HG03439 (cell line): ENCODE data around the gene CDC42SE2.
A peak's percentile ranks its signal among the peaks of the same experiment; 100 is the strongest.
"Not testable (repeated sequence)": the region's sequence is repeated elsewhere in the genome, so short reads cannot be mapped to it uniquely, and the experiment has no call there.

ENCODE experiments used
- ATAC-seq: cut with Tn5 transposase; IDR thresholded peaks from one replicate; pipeline ENCODE4 v1.9.1; 2021; ENCODE audit warnings: mild to moderate bottlenecking, moderate library complexity; ENCODE audit not compliant: unreplicated experiment

The CDC42SE2 gene

DNA sequence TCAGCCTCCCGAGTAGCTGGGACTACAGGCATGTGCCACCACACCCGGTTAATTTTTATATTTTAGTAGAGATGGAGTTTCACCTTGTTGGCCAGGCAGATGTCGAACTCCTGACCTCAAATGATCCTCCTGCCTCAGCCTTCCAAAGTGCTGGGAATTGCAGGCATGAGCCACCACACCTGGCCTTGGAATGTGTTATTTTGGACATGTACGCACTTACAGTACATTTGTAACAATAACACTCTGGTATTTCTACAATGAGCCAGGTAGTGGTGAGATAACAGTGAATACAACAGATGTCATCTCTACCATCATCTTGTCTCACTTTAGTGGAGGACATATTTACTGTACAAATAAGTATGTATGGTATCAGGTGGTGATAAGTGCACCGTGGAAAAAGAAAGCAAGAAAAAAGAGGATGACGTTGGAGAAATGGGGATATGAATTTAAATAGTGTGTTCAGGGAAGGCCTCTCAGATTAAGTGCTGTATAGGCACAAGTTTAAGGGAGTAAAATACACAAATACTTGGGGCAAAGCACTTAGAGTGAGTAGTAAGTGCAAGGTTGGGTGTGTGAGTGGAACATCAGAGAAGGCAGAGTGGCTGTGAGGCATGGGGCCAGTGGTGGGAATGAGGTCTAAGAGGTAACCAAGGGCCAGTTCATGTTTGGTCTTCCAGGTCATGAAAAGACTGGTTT lies 100.1 kb downstream of the CDC42SE2 start:
- no peak for ATAC-seq

DNA sequence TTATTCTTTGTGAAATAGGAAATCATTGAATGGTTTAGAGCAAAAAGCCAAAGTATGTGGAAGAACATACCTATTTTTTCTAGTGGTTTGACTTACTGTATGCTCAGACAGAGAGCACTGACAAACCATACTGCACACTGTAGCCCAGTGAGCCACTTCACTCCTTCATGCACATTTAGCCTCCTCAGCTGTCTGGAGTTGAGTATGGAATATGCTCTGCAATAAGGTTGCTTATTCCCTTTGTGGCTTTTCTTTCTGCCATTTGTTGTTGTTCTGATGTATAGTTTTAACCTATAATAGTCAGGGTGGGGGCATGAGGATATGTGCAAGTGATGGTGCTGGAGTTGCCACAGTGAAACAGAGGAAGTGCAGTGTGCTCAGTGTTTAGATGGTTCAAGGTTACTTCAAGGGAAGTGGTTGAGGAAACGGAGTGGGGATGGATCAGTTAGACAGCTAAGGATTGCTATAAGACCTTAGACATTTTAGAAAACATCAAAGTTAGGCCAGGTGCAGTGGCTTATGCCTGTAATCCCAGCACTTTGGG lies 100.7 kb downstream of the CDC42SE2 start:
- ATAC-seq = no peak

DNA sequence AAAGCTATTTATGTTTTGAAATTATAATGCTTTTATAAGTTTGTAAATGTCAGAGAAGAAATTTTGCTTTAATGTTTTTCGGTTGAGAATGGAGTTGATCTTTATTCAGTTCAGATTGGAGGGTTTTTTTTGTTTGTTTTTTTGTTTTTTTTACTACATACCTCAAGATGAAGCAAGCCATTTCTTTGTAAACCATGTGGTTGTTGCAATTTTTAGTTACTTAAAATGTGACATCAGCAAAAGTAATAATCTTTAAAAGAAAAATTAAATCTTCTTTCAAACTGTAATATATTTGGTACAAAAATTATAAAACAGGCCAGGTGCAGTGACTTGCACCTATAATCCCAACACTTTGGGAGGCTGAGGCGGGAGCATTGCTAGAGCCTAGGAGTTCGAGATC lies 102.6 kb downstream of the CDC42SE2 start:
- no peak for ATAC-seq

DNA sequence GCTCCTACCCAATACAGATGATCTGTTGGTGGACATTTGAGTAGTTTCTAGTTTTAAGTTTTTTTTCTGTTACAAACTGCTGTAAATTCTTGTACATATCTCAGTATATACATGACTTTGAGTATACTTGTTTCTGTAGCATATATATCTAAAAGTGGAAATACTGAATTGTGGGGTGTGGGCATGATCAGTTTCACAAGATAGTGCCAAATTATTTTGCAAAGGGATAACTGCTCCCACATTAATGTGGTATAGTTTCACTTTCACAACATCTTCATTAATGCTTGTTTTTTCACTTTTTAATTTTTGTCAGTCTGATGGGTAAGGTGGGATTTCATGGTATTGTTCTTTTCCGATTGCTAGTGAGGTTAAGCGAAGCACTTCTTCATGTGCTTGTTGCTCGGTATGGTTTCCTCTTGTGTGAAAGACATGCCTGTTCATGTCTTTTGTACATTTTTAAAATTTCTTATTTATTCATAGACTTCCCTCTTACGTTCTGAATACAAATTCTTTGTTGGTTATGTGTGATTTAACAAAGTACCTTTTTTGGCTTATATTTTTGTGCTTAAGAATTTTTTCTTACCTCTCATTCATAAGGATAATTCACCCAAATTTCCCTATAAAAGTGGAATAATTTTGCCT lies 103.5 kb downstream of the CDC42SE2 start:
- no peak for ATAC-seq

DNA sequence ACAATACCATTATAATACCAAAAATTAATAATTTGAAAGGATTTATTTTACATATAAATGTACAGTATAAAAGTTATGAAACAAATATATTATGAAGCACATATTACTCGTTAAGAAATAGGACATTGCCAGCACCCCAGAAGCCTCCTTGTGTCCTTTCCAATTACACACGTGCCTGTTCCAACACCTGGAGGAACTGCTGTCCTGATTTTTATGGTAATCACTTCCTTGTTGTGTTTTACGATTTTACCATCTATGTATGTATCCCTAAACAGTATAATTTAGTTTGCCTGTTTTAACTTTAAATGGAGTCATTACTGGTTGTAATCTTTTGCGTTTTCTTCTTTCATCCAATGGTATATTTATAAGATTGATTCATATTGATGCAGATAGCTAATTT lies 105.0 kb downstream of the CDC42SE2 start:
- no peak for ATAC-seq

DNA sequence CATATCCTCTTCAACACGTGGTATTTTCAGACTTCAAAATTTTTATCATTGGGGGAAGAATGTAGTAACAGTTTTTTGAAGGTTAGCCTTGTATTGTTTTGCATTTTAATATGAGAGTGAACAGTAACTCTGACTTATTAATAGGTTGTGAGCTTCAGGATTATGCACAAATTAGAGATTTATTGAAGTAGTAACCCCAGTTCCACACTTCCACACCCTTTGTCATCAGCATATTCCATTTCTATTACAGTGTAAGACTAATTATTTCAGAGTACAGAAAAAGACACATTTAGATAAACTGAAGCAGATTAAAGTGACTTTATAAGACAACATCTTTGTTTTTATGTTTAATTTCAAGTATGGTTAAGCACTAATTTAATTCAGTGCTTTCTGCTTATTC lies 105.7 kb downstream of the CDC42SE2 start:
- ATAC-seq = no peak

DNA sequence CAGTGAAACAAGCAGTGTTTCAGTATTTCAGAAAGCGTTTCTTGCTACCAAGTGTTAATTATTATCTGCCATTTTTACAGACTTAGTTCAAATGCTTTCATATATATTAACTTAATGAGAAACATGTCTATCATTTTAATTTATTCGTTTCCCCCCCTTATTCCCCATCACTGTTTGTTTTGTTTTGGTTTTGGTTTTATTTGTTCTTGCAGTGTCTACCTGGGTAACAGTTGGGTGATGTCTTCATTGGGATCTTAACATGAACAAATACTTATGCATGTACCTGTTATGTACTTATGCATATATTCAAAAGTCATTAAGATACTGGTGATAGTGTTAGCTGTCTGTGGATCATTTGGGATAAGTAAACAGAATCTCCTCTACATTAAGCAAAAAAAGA lies 108.0 kb downstream of the CDC42SE2 start:
- ATAC-seq = no peak

DNA sequence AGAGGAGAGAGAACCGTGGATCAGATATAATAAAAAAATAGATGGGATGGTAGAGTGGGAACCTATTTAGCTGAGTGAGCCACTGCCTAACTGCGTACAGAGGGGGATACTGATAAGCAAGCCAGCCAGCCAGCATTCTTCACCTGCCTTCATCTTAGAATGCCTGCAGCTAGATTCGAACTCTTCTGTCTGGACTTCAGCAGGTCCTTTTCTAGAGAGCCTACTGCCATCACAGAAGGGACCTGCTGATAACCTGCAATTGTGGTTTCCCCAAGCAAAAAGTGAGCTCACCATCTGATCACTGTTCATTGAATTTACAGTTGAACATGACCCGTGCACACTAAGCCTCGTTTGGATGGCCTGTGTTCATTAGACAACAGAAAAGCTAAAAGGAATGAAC lies 109.4 kb downstream of the CDC42SE2 start:
- ATAC-seq = no peak

DNA sequence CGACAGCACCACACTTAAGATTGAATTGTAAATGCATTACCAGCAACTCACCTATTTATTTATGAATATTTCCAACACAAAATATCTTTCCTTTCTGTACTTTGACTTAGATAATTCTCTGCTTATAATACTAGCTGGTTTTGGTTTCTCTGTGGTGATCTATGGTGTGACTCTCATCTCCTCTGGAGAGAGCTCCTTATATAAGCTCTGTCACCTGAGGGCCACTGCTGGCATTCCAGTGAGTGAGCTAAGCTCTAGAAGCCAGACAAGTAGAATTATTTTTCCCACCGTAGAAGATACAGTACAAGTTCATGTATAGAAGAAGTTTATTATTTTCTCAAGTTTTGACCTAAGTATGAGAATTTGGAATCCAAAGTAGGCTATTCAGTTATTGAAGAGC lies 111.5 kb downstream of the CDC42SE2 start:
- ATAC-seq = no peak

DNA sequence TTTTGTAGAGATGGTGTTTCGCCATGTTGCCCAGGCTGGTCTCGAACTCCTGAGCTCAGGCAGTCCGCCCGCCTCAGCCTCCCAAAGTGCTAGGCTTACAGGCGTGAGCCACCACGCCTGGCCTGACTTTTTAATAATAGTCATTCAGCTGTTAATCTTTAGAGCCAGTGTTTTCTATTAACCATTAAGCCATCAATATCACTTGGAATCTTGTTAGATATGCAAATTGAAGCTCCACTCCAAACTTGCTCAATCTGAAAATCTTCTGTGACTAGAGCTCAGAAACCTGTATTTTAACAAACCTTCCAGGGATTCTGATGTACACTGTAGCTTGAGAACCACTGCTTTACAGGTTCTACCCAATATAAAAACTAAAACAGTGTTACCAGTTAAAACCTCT lies 113.5 kb downstream of the CDC42SE2 start:
- no peak for ATAC-seq

DNA sequence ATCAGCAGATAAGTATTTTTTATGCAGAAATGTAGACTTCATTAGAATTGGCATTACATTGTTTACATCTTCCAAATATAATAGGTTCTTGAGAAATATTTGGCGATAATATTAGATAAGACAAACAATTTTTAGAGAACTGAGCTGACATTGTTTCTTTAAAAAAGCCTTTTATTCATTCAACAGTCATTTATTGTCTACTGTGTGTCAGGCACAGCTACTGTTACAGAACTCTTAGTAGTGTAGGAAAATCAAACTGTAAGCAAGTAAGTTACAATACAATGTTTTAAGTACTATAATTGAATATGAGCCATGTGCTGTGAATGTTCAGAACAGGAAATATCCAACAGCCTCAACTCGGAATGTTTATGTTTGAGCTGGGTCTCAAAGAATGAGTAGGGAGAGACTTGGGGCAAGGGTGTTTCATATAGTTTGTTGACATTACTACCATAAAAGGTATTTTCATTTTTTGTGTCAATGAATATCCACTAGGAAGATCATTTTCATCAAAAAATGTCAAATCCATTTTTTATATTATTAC lies 114.0 kb downstream of the CDC42SE2 start:
- ATAC-seq = no peak

DNA sequence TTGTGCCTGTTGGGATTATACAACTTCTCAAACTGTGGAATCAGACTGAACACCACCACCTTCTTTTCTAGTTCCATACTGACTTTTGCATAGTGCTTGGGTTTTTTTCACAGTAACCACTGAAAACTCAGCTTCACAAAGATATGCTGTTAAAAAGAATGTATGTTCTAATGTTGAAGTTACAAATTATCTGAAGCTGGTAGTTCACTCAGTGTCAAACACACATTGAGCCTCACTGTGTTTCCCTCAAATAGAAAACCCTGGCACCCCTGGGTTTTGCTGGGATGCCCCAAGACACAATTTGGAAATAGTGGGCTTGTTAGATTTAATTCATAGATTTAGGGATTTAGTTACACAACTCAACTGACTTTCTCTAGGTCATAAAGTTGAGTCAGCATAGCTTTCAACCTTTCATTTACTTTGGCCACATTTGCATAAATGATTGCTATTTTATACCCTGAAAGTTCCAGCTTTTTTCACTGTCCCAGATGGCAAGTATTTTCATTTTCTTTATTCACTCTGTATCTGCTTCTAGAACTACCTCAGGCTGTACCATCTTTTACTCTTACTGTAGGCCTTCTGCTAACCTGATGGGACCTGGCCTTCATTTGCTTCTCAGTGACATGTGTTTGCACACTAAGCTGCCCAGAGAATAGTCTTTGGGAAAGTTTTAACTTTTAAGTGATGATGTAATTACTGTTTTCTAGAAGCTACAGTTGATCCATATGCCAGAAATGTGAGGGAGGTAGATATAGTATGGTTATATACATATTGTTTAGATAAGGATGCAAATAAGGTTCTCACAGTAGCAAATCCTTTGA lies 115.1 kb downstream of the CDC42SE2 start:
- peak; percentile 30 for ATAC-seq

DNA sequence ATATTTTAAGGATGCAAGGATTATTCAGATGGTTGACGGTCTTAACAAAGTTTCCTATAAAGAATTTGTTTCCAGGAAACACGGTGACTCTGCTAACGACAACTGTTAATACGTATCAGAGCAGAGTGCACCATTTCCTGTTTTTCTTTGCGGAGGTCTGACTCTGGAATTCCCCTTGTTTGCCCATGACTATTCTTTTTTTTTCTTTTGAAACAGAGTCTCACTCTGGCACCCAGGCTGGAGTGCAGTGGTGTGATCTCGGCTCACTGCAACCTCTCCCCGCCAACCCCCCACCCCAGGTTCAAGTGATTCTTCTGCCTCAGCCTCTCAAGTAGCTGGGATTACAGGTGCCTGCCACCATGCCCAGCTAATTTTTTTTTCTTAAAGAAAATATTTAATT lies 115.9 kb downstream of the CDC42SE2 start:
- ATAC-seq = peak; percentile 33

DNA sequence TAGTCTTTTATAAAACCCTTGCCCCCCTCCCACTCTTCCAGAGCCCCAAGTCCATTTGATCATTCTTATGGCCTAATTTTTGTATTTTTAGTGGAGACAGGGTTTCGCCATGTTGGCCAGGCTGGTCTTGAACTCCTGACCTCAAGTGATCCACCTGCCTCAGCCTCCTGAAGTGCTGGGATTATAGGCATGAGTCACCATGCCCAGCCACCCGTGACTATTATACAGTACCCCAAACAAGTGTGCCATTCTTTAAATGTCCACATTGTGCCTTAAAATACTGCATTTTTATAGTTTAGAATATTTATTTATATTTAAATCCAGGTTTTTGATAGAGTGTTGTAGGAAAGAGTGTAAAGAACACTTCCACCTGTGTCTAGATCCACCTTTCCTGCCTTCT lies 116.4 kb downstream of the CDC42SE2 start:
- ATAC-seq = not testable (repeated sequence)

DNA sequence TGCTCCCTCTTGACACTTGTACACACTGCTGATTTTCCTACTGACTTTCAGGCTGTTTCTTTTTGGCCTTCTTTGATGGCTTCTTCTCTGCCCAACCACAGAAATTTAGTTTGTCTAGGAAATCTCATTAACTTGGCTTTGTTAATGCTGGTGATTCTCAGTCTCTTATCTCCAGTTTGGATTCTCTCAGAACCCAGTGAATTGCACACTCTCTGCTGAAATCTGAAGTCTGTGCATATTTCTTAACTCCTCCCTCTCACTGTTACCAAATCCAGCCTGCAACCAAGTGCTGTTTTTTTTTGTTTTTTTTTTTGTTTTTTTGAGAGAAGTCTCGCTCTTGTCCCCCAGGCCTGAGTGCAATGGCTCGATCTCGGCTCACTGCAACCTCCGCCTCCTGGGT lies 117.2 kb downstream of the CDC42SE2 start:
- no peak for ATAC-seq

DNA sequence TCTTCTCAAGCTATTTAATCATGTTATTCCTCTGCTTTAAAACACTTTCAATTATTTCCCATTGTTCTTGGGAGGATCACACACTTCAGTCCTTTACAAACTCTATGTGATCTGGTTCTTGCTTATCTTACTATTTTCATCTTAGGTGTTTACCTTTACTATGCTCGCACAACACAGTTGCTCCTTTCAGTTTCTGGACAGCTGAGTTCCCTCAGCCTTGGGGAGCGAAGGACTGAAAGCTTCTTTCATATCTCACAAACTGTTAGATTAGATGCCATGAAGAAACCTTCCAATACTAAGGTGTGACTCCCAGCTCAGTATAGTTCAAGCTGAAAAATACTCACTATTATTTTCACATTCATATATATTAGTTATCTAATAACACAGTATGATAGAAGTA lies 117.9 kb downstream of the CDC42SE2 start:
- peak; percentile 48 for ATAC-seq

DNA sequence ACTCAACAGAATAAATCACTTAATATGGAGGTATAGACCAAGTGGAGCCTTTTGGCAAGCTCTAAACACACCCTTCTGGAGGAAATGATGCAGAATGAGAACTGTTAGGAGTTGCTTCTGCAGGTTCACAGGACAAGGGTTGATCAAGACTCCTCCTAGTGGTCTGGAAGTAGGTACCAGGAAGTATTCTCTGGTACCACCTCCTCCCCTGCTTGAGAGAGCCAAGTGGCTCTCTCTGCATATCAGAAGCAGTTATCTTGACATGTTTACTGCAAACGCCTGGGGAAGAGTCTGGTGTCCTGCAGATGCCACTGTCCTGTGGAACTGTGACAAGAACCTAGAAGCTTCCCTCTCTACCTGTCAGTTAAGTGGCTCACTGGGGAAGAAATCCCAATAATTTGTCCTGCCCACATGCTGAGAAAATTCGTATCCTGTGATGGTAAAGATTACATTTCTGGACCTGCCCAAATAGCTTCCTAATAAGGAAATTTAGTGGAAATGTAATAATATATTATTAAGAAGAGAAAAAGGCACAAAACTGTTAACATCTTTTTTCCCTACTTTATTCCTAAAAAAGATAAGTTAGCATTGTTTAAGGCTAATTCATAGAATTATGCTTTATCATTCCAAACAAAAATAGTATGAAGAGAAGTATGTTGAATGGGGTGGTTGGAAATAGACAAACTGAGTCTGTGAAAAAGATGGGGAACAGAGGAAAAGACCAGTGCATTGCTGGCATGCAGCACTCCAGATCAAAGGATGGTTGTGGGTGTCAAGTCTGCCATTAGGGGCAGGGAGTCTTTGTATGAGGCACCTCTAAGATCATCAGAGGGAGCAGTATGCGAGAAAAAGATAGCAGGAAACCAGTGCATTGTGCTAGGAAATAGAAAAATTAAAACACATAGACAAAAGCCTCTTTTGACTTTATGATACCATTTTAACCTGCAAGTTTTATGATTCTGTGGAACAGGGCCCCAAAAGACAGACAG lies 118.8 kb downstream of the CDC42SE2 start:
- peak; percentile 61 for ATAC-seq

DNA sequence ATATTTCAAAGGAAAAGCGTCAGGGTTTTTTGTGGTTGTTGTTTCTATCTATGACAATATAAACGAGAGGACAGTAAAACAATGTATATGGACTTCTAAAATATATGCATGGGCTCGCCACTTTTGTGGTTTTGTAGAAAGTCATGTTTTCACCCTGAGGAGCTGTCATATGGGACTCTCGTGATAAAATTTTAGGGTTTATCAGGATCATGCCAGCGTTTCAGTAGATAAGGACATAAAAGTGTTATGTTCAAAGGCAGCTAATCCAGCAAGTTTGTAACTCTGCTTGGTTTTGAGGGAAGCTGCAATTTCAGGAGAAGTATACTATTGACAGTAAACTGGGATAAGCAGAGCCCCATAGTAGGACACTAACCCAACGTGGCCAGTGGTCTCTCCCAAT lies 120.3 kb downstream of the CDC42SE2 start:
- no peak for ATAC-seq

DNA sequence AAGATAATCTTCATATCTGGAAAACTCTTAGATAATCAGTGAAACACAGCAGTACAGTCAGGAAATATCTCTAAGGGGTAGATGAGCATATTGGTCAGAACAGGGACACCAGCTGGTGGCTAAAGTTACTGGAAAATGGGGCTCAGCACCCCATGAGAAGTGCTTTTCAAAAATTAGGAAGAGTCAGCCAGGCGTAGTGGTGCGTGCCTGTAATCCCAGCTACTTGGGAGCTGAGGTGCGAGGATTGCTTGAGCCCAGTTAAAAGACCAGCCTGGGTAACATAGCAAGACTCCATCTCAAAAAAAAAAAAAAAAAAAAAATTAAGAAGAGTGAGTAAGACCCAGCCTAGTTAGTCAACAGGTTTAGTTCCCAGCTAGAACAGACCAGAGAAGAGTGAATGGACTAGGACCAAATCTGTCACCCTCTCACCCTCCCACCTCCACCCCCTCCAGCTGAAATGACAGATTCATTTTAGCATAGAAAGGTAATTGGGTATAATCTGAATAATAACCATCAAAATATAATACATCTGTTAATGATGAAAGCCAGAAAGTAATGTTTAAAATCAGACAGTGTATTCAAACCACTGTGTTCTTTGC lies 120.9 kb downstream of the CDC42SE2 start:
- no peak for ATAC-seq

DNA sequence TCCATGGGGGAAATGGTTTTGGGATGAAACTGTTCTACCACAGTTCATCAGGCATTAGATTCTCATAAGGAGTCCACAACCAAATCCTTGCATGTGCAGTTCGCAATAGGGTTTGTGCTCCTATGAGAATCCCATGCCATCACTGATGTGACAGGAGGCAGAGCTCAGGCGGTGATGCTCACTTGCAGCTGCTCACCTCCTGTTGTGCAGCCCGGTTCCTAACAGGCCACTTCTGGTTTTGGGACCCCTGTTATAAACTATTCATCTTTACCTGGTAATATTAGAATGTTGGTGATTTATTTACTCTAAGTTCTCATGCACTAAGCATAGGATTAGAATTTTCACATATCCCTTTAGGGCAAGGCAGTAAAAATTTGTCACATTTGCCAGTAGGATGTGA lies 122.3 kb downstream of the CDC42SE2 start:
- ATAC-seq = no peak
